Stimulated activated CD4-positive, alpha-beta T cell treated with anti-CD3 and anti-CD28 coated beads, TNF-alpha, amount 100 ng/mL, for 1 hour (primary cell): ENCODE results near the gene TEAD4.

ENCODE experiments used
- DNase-seq, 3 donors: peaks; one replicate each; pipeline ENCODE4 v3.0.0-alpha.2; 2020; ENCODE audit warnings: low read depth in 3 of 3, low spot score in 1 of 3

TEAD4 gene

GRCh38 chr12:3000548-3001275 is 41.5 kb downstream of the TEAD4 start:
- DNase-seq = no peak

GRCh38 chr12:3002646-3003045 is 43.4 kb downstream of the TEAD4 start:
- no peak for DNase-seq

GRCh38 chr12:3003357-3003992 is 44.3 kb downstream of the TEAD4 start:
- no peak for DNase-seq

GRCh38 chr12:3004655-3005565 is 45.7 kb downstream of the TEAD4 start:
- no peak for DNase-seq

GRCh38 chr12:3005736-3006135 is 46.5 kb downstream of the TEAD4 start:
- no peak for DNase-seq

GRCh38 chr12:3009780-3010179 is 50.6 kb downstream of the TEAD4 start:
- DNase-seq = no peak

- no peak for DNase-seq
Observed at GRCh38 chr12:3010214-3010930, 51.2 kb downstream of the TEAD4 start.

- no peak for DNase-seq
Observed at GRCh38 chr12:3012786-3013185, 53.6 kb downstream of the TEAD4 start.

GRCh38 chr12:3014641-3015040 is 55.4 kb downstream of the TEAD4 start:
- DNase-seq = no peak

- no peak for DNase-seq
Observed at GRCh38 chr12:3015356-3015755, 56.2 kb downstream of the TEAD4 start.

GRCh38 chr12:3016191-3016590 is 57.0 kb downstream of the TEAD4 start:
- DNase-seq = no peak

GRCh38 chr12:3017281-3017680 is 58.1 kb downstream of the TEAD4 start:
- no peak for DNase-seq

GRCh38 chr12:3018284-3019004 is 59.2 kb downstream of the TEAD4 start:
- DNase-seq = no peak

- DNase-seq = no peak
Observed at GRCh38 chr12:3019005-3019680, 59.9 kb downstream of the TEAD4 start.

GRCh38 chr12:3020399-3020798 is 61.2 kb downstream of the TEAD4 start:
- DNase-seq = no peak

GRCh38 chr12:3020850-3021435 is 61.7 kb downstream of the TEAD4 start:
- no peak for DNase-seq

- DNase-seq = no peak
Observed at GRCh38 chr12:3022411-3022810, 63.2 kb downstream of the TEAD4 start.

- DNase-seq = no peak
Observed at GRCh38 chr12:3022961-3023360, 63.8 kb downstream of the TEAD4 start.

- DNase-seq = no peak
Observed at GRCh38 chr12:3028108-3028507, 68.9 kb downstream of the TEAD4 start.
